B cell (primary cell): ENCODE data around the gene SLC20A1. TPM values are rescaled to one million over a fixed set of nuclear protein-coding genes. Genes with fewer than 3 reads are reported as not detected.

ENCODE experiments used
- ATAC-seq: fragments of 200-7000 bp; cut with Tn5 transposase; one replicate; pipeline ENCODE4 v1.10.0; 2021; ENCODE audit warnings: low read depth, mild to moderate bottlenecking, moderate number of reproducible peaks, moderate library complexity
- CTCF ChIA-PET: fragments of 350-600 bp; sonication (Branson Sonifier 250); formaldehyde crosslinking; loops from one replicate; lab custom pipeline; 2021; ENCODE audit warnings: antibody characterized with exemption, inconsistent platforms; lab: Charles Lee
- POLR2A ChIA-PET: fragments of 350-600 bp; sonication (Branson Sonifier 250); formaldehyde crosslinking; loops from one replicate; lab custom pipeline; 2021; ENCODE audit warnings: antibody characterized with exemption; lab: Charles Lee
- DNase-seq: peaks from one replicate; pipeline ENCODE4 v3.0.0; 2013
- H2AFZ ChIP-seq: 2 replicates; pipeline ENCODE4 v1.6.1; 2012; ENCODE audit warnings: mild to moderate bottlenecking, low read depth, low read length; ENCODE audit not compliant: insufficient read depth, poor library complexity, severe bottlenecking
- H3K27ac ChIP-seq, 2 donors: 1 replicate in 1 of 2; 2 replicates in 1 of 2; pipeline ENCODE4 v1.5.1; 2012 to 2013; ENCODE audit warnings: low read length in 2 of 2, mild to moderate bottlenecking in 2 of 2, moderate library complexity in 1 of 2
- H3K27me3 ChIP-seq, 4 experiments: fragments of 200-600 bp in 1 of 4; sonication (generic) in 1 of 4; replicated peaks in 1 of 4; 1 replicate in 2 of 4; 2 replicates in 2 of 4; pipeline versions ENCODE4 v1.6.1 to v1.7.0; 2013 to 2016; ENCODE audit warnings: low read length in 3 of 4, mild to moderate bottlenecking in 2 of 4, mixed read lengths in 1 of 4, moderate library complexity in 1 of 4; ENCODE audit not compliant: insufficient read depth in 4 of 4, control insufficient read depth in 3 of 4; ENCODE audit errors: control extremely low read depth in 1 of 4
- H3K36me3 ChIP-seq, 2 experiments: replicated peaks in 1 of 2; 1 replicate in 1 of 2; 2 replicates in 1 of 2; pipeline versions ENCODE4 v1.6.1 to v1.7.1; 2013; ENCODE audit warnings: low read length in 1 of 2; ENCODE audit not compliant: insufficient read depth in 2 of 2, control insufficient read depth in 1 of 2; ENCODE audit errors: control extremely low read depth in 1 of 2, extremely low read depth in 1 of 2
- H3K4me1 ChIP-seq, 2 donors: fragments of 200-600 bp in 1 of 2; sonication (generic) in 1 of 2; 1 replicate in 1 of 2; 2 replicates in 1 of 2; pipeline versions ENCODE4 v1.5.1 to v1.6.1; 2013 to 2017; ENCODE audit warnings: low read length in 2 of 2; ENCODE audit not compliant: control insufficient read depth in 2 of 2, insufficient read depth in 2 of 2
- H3K4me2 ChIP-seq: replicated peaks from 2 replicates; pipeline ENCODE3; 2012; ENCODE audit warnings: mild to moderate bottlenecking, low read depth, low read length; ENCODE audit not compliant: poor library complexity, severe bottlenecking
- H3K4me3 ChIP-seq, 5 experiments: fragments of 200-600 bp in 1 of 5; sonication (generic) in 1 of 5; 1 replicate in 3 of 5; 2 replicates in 2 of 5; pipeline versions ENCODE4 v1.5.1 to v1.7.0; 2011 to 2016; ENCODE audit warnings: low read length in 4 of 5, mild to moderate bottlenecking in 4 of 5, low read depth in 2 of 5, control low read depth in 1 of 5, moderate library complexity in 1 of 5; ENCODE audit not compliant: insufficient read depth in 1 of 5; ENCODE audit errors: control extremely low read depth in 1 of 5, extremely low read depth in 1 of 5
- H3K79me2 ChIP-seq: fragments of 200-600 bp; sonication (generic); one replicate; pipeline ENCODE4 v1.6.0; 2016; ENCODE audit warnings: low read length; ENCODE audit not compliant: control insufficient read depth, insufficient read depth
- H3K9ac ChIP-seq: fragments of 200-600 bp; sonication (generic); 2 replicates; pipeline ENCODE4 v1.6.1; 2017; ENCODE audit warnings: mild to moderate bottlenecking, low read length, moderate library complexity
- H3K9me3 ChIP-seq, 3 donors: one replicate each; pipeline versions ENCODE4 v1.6.1 to v1.7.1; 2013; ENCODE audit warnings: low read length in 2 of 3; ENCODE audit not compliant: control insufficient read depth in 2 of 3, insufficient read depth in 1 of 3; ENCODE audit errors: control extremely low read depth in 1 of 3
- H4K20me1 ChIP-seq: 2 replicates; pipeline ENCODE4 v1.6.0; 2012; ENCODE audit warnings: mild to moderate bottlenecking, low read length; ENCODE audit not compliant: insufficient read depth, control insufficient read depth, poor library complexity, severe bottlenecking
- H3K27ac Mint-ChIP-seq: one replicate; pipeline ENCODE4 v1.8.0; 2021; ENCODE audit warnings: mixed read lengths
- H3K27me3 Mint-ChIP-seq: one replicate; pipeline ENCODE4 v1.8.0; 2021; ENCODE audit warnings: mixed read lengths
- H3K4me1 Mint-ChIP-seq: one replicate; pipeline ENCODE4 v1.8.0; 2021; ENCODE audit warnings: mixed read lengths
- H3K4me3 Mint-ChIP-seq: one replicate; pipeline ENCODE4 v1.8.0; 2021; ENCODE audit warnings: mixed read lengths
- H3K9me3 Mint-ChIP-seq: one replicate; pipeline ENCODE4 v1.8.0; 2022; ENCODE audit warnings: mixed read lengths; ENCODE audit not compliant: insufficient read depth
- CTCF ChIP-seq: fragments of 200-600 bp; IDR thresholded peaks from one replicate; pipeline ENCODE4 v1.8.0; 2022; ENCODE audit warnings: antibody characterized with exemption, mild to moderate bottlenecking
- EZH2 ChIP-seq: IDR thresholded peaks from 2 replicates; pipeline ENCODE4 v1.6.1; 2012; ENCODE audit warnings: borderline replicate concordance, low read depth, mild to moderate bottlenecking, moderate library complexity, low read length; ENCODE audit not compliant: insufficient read depth, poor library complexity, severe bottlenecking
- WGBS: methylation state at CpG from one replicate; pipeline ENCODE4 v1.1.5; 2013; ENCODE audit warnings: missing lambda C conversion rate; ENCODE audit not compliant: insufficient coverage; 5-methylcytosine and 5-hydroxymethylcytosine counted together
- intact Hi-C: fragments of 100-400 bp; cut with micrococcal nuclease; formaldehyde crosslinking; loops from one replicate; pipeline ENCODE4 v1.10.0; 2022
- polyA plus RNA-seq: library from polyadenylated mRNA; depleted of rRNA; stranded (reverse); fragments of >200 nt; gene quantifications from 2 replicates; pipeline ENCODE4 v1.2.3, GENCODE V29; 2012
- total RNA-seq, 2 donors: library from RNA; stranded (reverse); fragments of 120-200 nt in 1 of 2; gene quantifications; 1 replicate in 1 of 2; 2 replicates in 1 of 2; pipeline versions ENCODE4 v1.2.3 to v1.2.4, GENCODE V29; 2013 to 2022

SLC20A1 gene
- total and polyA plus RNA-seq, 2 donors (not counting 1 experiment from before 2014, with no cell fraction given) = 16.1 to 54.9 TPM

GRCh38 chr2:112622528-112622849 is 23.2 kb upstream of the SLC20A1 start:
- no peak overlapping the region for H3K4me2 ChIP-seq
- Mint-ChIP-seq H3K9me3 (no peaks in the 10 kb centered on the region), H3K4me3 (no peak overlapping the region), H3K27me3 (no peaks in the 10 kb centered on the region), H3K4me1 (peaks cover 10% of the 10 kb centered on the region), H3K27ac (no peak overlapping the region)
- no peaks in the 10 kb centered on the region for H3K9me3 ChIP-seq
- no peaks in the 10 kb centered on the region for H3K36me3 ChIP-seq
- intact Hi-C loops = loop anchor here (10.0 kb wide), 1 partner anchor 262 kb away; no protein-coding TSS in a partner anchor
- no peak overlapping the region for H3K27ac ChIP-seq
- POLR2A ChIA-PET = interaction anchor here (0.7 kb wide), 1 partner anchor 89 kb away, joined by 5 read pairs; no protein-coding TSS in a partner anchor
- H3K4me1 ChIP-seq = peaks cover 5 to 24% of the 10 kb centered on the region in 2 donors
- no peaks in the 10 kb centered on the region for H3K79me2 ChIP-seq
- no peak overlapping the region for H2AFZ ChIP-seq
- no CpG with 5 or more reads among the region's 3 CpGs for WGBS
- H3K9ac ChIP-seq = no peak overlapping the region
- no peaks in the 10 kb centered on the region for H4K20me1 ChIP-seq
- ATAC-seq = no peak
- no peaks in the 10 kb centered on the region for H3K27me3 ChIP-seq
- H3K4me3 ChIP-seq = no peak overlapping the region
- TF ChIP-seq CTCF (no peak), EZH2 (no peak)
- DNase-seq = no peak
- CTCF ChIA-PET = interaction anchor here (0.6 to 16.6 kb wide), 3 partner anchors 42 to 190 kb away, joined by 3 to 496 read pairs (median 3); partner anchors contain the start of gene NT5DC4

GRCh38 chr2:112623913-112624777 is 21.6 kb upstream of the SLC20A1 start:
- peaks cover 5 to 24% of the 10 kb centered on the region in 2 donors for H3K4me1 ChIP-seq
- intact Hi-C loops = loop anchor here (10.0 kb wide), 1 partner anchor 261 kb away; no protein-coding TSS in a partner anchor
- peak overlapping the region; percentile 0 for H3K4me2 ChIP-seq

More at GRCh38 chr2:112623913-112624777, 21.6 kb upstream of the SLC20A1 start:
- Histone ChIP-seq H3K4me3 (no peak overlapping the region), H3K27ac (no peak overlapping the region), H3K36me3 (no peaks in the 10 kb centered on the region), H3K9ac (no peak overlapping the region), H4K20me1 (no peaks in the 10 kb centered on the region), H3K79me2 (no peaks in the 10 kb centered on the region), H3K27me3 (no peaks in the 10 kb centered on the region), H3K9me3 (no peaks in the 10 kb centered on the region), H2AFZ (peak overlapping the region; percentile 9)
- DNase-seq (peak; percentile 25), ATAC-seq (peak; percentile 71)
- TF ChIP-seq EZH2 = no peak
- no peak for TF ChIP-seq CTCF
- ChIA-PET CTCF (interaction anchor here (0.7 to 16.6 kb wide), 8 partner anchors 11 to 1552 kb away, joined by 3 to 496 read pairs (median 36); partner anchors contain the start of genes NT5DC4 and SLC20A1), POLR2A (no interaction called here)
- peaks cover 10% of the 10 kb centered on the region for H3K4me1 Mint-ChIP-seq
- no peaks in the 10 kb centered on the region for H3K9me3 Mint-ChIP-seq
- peak overlapping the region; percentile 27 for H3K27ac Mint-ChIP-seq
- H3K27me3 Mint-ChIP-seq = no peaks in the 10 kb centered on the region
- WGBS = 67% methylated on average over 6 of the region's 11 CpGs
- H3K4me3 Mint-ChIP-seq = no peak overlapping the region
